ENCODE measurements around the gene NUMBL.

NUMBL gene

GRCh38 chr19:40703029-40703755 is 12.7 kb upstream of the NUMBL start:
- TF ChIP-seq CREB1 (IDR thresholded peaks at IDR 0.05; ENCODE audit: low read depth) (no peak), EP300 (IDR thresholded peaks at IDR 0.05; ENCODE audit: borderline replicate concordance) (no peak), NFIC (IDR thresholded peaks at IDR 0.05) (no peak), RAD21 (IDR thresholded peaks at IDR 0.05; ENCODE audit: low read depth) (no peak), TAF1 (IDR thresholded peaks at IDR 0.05; ENCODE audit: low read depth) (no peak), YY1 (IDR thresholded peaks at IDR 0.05; ENCODE audit: low read depth) (no peak), CEBPB (IDR thresholded peaks at IDR 0.05) (no peak)

DNA sequence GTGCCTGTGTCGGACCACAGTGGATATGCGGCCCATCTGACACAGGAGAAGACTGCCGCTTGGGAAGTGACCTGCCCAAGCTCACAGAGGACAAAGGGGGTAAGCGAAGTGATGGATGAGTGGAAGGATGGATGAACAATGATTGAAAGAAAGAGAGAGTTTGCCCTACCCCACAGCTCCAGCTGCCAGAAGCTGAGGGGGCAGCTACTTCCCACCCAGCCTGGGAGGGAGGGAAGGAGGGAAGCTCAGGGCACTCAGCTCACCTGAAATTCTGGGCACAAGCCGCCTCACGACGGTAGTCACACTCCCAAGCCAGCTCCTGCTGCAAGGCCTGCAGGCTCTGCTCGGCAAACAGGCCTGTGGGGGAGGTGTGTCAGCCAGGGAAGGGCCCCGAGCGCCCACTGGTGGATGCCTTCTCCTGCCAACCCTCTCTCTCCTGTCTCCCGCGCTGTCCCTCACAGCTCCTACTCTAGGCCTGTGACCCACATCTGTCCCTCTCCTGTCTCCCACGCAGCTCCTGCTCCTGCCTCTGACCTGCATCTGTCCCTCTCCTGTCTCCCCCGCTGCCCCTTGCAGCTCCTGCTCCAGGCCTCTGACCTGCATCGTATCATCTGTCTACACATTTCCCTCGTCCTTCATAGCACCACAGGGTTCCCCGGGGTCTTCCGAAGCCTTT is 12.0 kb upstream of the NUMBL start:
- no peak for TF ChIP-seq RAD21 (IDR thresholded peaks at IDR 0.05; ENCODE audit: low read depth)
- no peak for TF ChIP-seq CEBPB (IDR thresholded peaks at IDR 0.05)
- TF ChIP-seq TCF12 (IDR thresholded peaks at IDR 0.05; ENCODE audit: low read depth): no peak
- no peak for TF ChIP-seq YY1 (IDR thresholded peaks at IDR 0.05; ENCODE audit: low read depth)
- TF ChIP-seq, protein P1, sequence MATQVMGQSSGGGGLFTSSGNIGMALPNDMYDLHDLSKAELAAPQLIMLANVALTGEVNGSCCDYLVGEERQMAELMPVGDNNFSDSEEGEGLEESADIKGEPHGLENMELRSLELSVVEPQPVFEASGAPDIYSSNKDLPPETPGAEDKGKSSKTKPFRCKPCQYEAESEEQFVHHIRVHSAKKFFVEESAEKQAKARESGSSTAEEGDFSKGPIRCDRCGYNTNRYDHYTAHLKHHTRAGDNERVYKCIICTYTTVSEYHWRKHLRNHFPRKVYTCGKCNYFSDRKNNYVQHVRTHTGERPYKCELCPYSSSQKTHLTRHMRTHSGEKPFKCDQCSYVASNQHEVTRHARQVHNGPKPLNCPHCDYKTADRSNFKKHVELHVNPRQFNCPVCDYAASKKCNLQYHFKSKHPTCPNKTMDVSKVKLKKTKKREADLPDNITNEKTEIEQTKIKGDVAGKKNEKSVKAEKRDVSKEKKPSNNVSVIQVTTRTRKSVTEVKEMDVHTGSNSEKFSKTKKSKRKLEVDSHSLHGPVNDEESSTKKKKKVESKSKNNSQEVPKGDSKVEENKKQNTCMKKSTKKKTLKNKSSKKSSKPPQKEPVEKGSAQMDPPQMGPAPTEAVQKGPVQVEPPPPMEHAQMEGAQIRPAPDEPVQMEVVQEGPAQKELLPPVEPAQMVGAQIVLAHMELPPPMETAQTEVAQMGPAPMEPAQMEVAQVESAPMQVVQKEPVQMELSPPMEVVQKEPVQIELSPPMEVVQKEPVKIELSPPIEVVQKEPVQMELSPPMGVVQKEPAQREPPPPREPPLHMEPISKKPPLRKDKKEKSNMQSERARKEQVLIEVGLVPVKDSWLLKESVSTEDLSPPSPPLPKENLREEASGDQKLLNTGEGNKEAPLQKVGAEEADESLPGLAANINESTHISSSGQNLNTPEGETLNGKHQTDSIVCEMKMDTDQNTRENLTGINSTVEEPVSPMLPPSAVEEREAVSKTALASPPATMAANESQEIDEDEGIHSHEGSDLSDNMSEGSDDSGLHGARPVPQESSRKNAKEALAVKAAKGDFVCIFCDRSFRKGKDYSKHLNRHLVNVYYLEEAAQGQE (IDR thresholded peaks at IDR 0.05; ENCODE audit: low read depth): no peak
- no peak for TF ChIP-seq CREB1 (IDR thresholded peaks at IDR 0.05; ENCODE audit: low read depth)
- TF ChIP-seq USF1 (IDR thresholded peaks at IDR 0.05): no peak
- no peak for TF ChIP-seq EGR1 (IDR thresholded peaks at IDR 0.05)
- TF ChIP-seq TAF1 (IDR thresholded peaks at IDR 0.05; ENCODE audit: low read depth): no peak
- no peak for TF ChIP-seq FOXM1 (IDR thresholded peaks at IDR 0.05; ENCODE audit: borderline replicate concordance, low read depth)
- TF ChIP-seq EP300 (IDR thresholded peaks at IDR 0.05; ENCODE audit: borderline replicate concordance): no peak
- no peak for TF ChIP-seq MAX (IDR thresholded peaks at IDR 0.05)
- TF ChIP-seq NFIC (IDR thresholded peaks at IDR 0.05): no peak
- no peak for TF ChIP-seq TEAD4 (IDR thresholded peaks at IDR 0.05)
- no peak for TF ChIP-seq ZBTB7A (IDR thresholded peaks at IDR 0.05; ENCODE audit: low read depth)

GRCh38 chr19:40701758-40702157 is 11.3 kb upstream of the NUMBL start:
- TF ChIP-seq, protein P1 (IDR thresholded peaks at IDR 0.05; ENCODE audit: low read depth): no peak
- TF ChIP-seq TEAD4 (IDR thresholded peaks at IDR 0.05) (no peak), TCF12 (IDR thresholded peaks at IDR 0.05; ENCODE audit: low read depth) (no peak), NFIC (IDR thresholded peaks at IDR 0.05) (no peak), RAD21 (IDR thresholded peaks at IDR 0.05; ENCODE audit: low read depth) (no peak), YY1 (IDR thresholded peaks at IDR 0.05; ENCODE audit: low read depth) (no peak), ZBTB7A (IDR thresholded peaks at IDR 0.05; ENCODE audit: low read depth) (no peak), EGR1 (IDR thresholded peaks at IDR 0.05) (no peak), EP300 (IDR thresholded peaks at IDR 0.05; ENCODE audit: borderline replicate concordance) (no peak), MAX (IDR thresholded peaks at IDR 0.05) (no peak), FOXM1 (IDR thresholded peaks at IDR 0.05; ENCODE audit: borderline replicate concordance, low read depth) (no peak), CEBPB (IDR thresholded peaks at IDR 0.05) (no peak), TAF1 (IDR thresholded peaks at IDR 0.05; ENCODE audit: low read depth) (no peak), CREB1 (IDR thresholded peaks at IDR 0.05; ENCODE audit: low read depth) (no peak), USF1 (IDR thresholded peaks at IDR 0.05) (no peak)

- no peak for TF ChIP-seq YY1 (IDR thresholded peaks at IDR 0.05; ENCODE audit: low read depth)
- TF ChIP-seq, protein P1 (IDR thresholded peaks at IDR 0.05; ENCODE audit: low read depth): no peak
- TF ChIP-seq TEAD4 (IDR thresholded peaks at IDR 0.05): no peak
- TF ChIP-seq CREB1 (IDR thresholded peaks at IDR 0.05; ENCODE audit: low read depth): no peak
- TF ChIP-seq TAF1 (IDR thresholded peaks at IDR 0.05; ENCODE audit: low read depth): no peak
- TF ChIP-seq EP300 (IDR thresholded peaks at IDR 0.05; ENCODE audit: borderline replicate concordance): no peak
- TF ChIP-seq EGR1 (IDR thresholded peaks at IDR 0.05): no peak
- no peak for TF ChIP-seq CEBPB (IDR thresholded peaks at IDR 0.05)
Observed at GRCh38 chr19:40700083-40700482, 9.6 kb upstream of the NUMBL start.
